Activated CD4-positive, alpha-beta T cell treated with anti-CD3 and anti-CD28 coated beads for 36 hours (primary cell): Measurements from ENCODE around the gene CEP78. TPM values are rescaled to one million over a fixed set of nuclear protein-coding genes. Genes with fewer than 3 reads are reported as not detected.
A peak's percentile ranks its signal among the peaks of the same experiment; 100 is the strongest.

Experiments
- ATAC-seq: fragments of 200-7000 bp; cut with Tn5 transposase; one replicate; pipeline ENCODE4 v1.10.0; 2021; ENCODE audit warnings: mild to moderate bottlenecking, moderate library complexity
- CTCF ChIA-PET: fragments of 350-600 bp; sonication (Branson Sonifier 250); formaldehyde crosslinking; loops from one replicate; lab custom pipeline; 2021; ENCODE audit warnings: antibody characterized with exemption; lab: Charles Lee
- POLR2A ChIA-PET: fragments of 350-600 bp; sonication (Branson Sonifier 250); formaldehyde crosslinking; loops from one replicate; lab custom pipeline; 2021; ENCODE audit warnings: antibody characterized with exemption, inconsistent platforms; lab: Charles Lee
- DNase-seq: peaks from one replicate; pipeline ENCODE4 v3.0.0-alpha.2; 2020
- H3K27ac Mint-ChIP-seq: one replicate; pipeline ENCODE4 v1.8.0; 2021; ENCODE audit warnings: mixed read lengths
- H3K27me3 Mint-ChIP-seq: one replicate; pipeline ENCODE4 v1.8.0; 2021; ENCODE audit warnings: mixed read lengths
- H3K36me3 Mint-ChIP-seq: one replicate; pipeline ENCODE4 v1.8.0; 2021; ENCODE audit warnings: low read depth, mixed read lengths
- H3K4me1 Mint-ChIP-seq: one replicate; pipeline ENCODE4 v1.8.0; 2021; ENCODE audit warnings: mixed read lengths
- H3K4me3 Mint-ChIP-seq: one replicate; pipeline ENCODE4 v1.8.0; 2021; ENCODE audit warnings: mild to moderate bottlenecking, moderate library complexity, mixed read lengths
- H3K9me3 Mint-ChIP-seq: one replicate; pipeline ENCODE4 v1.8.0; 2021; ENCODE audit warnings: low read depth, mixed read lengths
- intact Hi-C, 2 experiments: fragments of 100-400 bp; cut with DNase I in 1 of 2; cut with micrococcal nuclease in 1 of 2; formaldehyde crosslinking; loops; one replicate each; pipeline versions ENCODE4 v1.14.2 to v1.15.1; 2022 to 2024; cut with DNase I, micrococcal nuclease
- total RNA-seq, 2 experiments: library from RNA; stranded (reverse); gene quantifications; one replicate each; pipeline ENCODE4 v1.2.3, GENCODE V29; 2021

The CEP78 gene
- total RNA-seq, 2 experiments from 2014 or later = 35.0 to 39.2 TPM

GRCh38 chr9:78286125-78286524 is 50.2 kb downstream of the CEP78 start:
- Mint-ChIP-seq H3K27me3 (no peaks in the 10 kb centered on the region), H3K36me3 (no peaks in the 10 kb centered on the region), H3K4me3 (no peak overlapping the region), H3K27ac (no peak overlapping the region), H3K9me3 (peaks cover 2% of the 10 kb centered on the region), H3K4me1 (no peaks in the 10 kb centered on the region)
- ATAC-seq (no peak), DNase-seq (no peak)
- ChIA-PET CTCF (interaction anchor here (1.2 kb wide), 1 partner anchor 8 kb away, joined by 3 read pairs; no protein-coding TSS in a partner anchor), POLR2A (no interaction called here)
- intact Hi-C loops = no loop called here

GRCh38 chr9:78286946-78287388 is 51.1 kb downstream of the CEP78 start:
- no peak for DNase-seq
- Mint-ChIP-seq H3K4me1 (no peaks in the 10 kb centered on the region), H3K27me3 (no peaks in the 10 kb centered on the region), H3K36me3 (no peaks in the 10 kb centered on the region), H3K27ac (no peak overlapping the region), H3K9me3 (peaks cover 2% of the 10 kb centered on the region), H3K4me3 (no peak overlapping the region)
- ChIA-PET CTCF (no interaction called here), POLR2A (no interaction called here)
- intact Hi-C loops = no loop called here
- no peak for ATAC-seq

GRCh38 chr9:78288214-78288892 is 52.5 kb downstream of the CEP78 start:
- ATAC-seq = no peak
- intact Hi-C loops = no loop called here
- no peaks in the 10 kb centered on the region for H3K36me3 Mint-ChIP-seq
- CTCF ChIA-PET = interaction anchor here (0.6 to 0.8 kb wide), 3 partner anchors 8 to 14 kb away, joined by 3 read pairs; partner anchors contain the start of gene PSAT1
- POLR2A ChIA-PET = no interaction called here
- H3K27me3 Mint-ChIP-seq = no peaks in the 10 kb centered on the region
- H3K27ac Mint-ChIP-seq = no peak overlapping the region
- peaks cover 8% of the 10 kb centered on the region for H3K4me1 Mint-ChIP-seq
- no peak overlapping the region for H3K4me3 Mint-ChIP-seq
- no peak for DNase-seq
- peaks cover 2% of the 10 kb centered on the region for H3K9me3 Mint-ChIP-seq

- Mint-ChIP-seq H3K4me1 (peaks cover 10% of the 10 kb centered on the region), H3K27me3 (no peaks in the 10 kb centered on the region), H3K9me3 (no peaks in the 10 kb centered on the region), H3K36me3 (no peaks in the 10 kb centered on the region), H3K4me3 (no peak overlapping the region), H3K27ac (no peak overlapping the region)
- ATAC-seq (no peak), DNase-seq (no peak)
- intact Hi-C loops = no loop called here
- ChIA-PET POLR2A (no interaction called here), CTCF (interaction anchor here (0.9 kb wide), 1 partner anchor 31 kb away, joined by 3 read pairs; no protein-coding TSS in a partner anchor)
Measured at GRCh38 chr9:78289474-78289873, 53.6 kb downstream of the CEP78 start.

GRCh38 chr9:78291240-78291925 is 55.5 kb downstream of the CEP78 start:
- POLR2A ChIA-PET = no interaction called here
- Mint-ChIP-seq H3K27ac (no peak overlapping the region), H3K4me1 (peaks cover 19% of the 10 kb centered on the region), H3K36me3 (no peaks in the 10 kb centered on the region), H3K27me3 (no peaks in the 10 kb centered on the region), H3K9me3 (no peaks in the 10 kb centered on the region), H3K4me3 (no peak overlapping the region)
- intact Hi-C loops = loop anchor here in 1 of 2 experiments (10.0 kb wide), 1 partner anchor 817 kb away; no protein-coding TSS in a partner anchor
- no peak for ATAC-seq
- CTCF ChIA-PET = no interaction called here
- DNase-seq = no peak

- Mint-ChIP-seq H3K27ac (no peak overlapping the region), H3K9me3 (no peaks in the 10 kb centered on the region), H3K27me3 (no peaks in the 10 kb centered on the region), H3K4me1 (peaks cover 22% of the 10 kb centered on the region), H3K36me3 (no peaks in the 10 kb centered on the region), H3K4me3 (no peak overlapping the region)
- intact Hi-C loops = loop anchor here in 1 of 2 experiments (10.0 kb wide), 1 partner anchor 817 kb away; no protein-coding TSS in a partner anchor
- ATAC-seq (no peak), DNase-seq (no peak)
- ChIA-PET CTCF (interaction anchor here (1.3 kb wide), 1 partner anchor 29 kb away, joined by 5 read pairs; no protein-coding TSS in a partner anchor), POLR2A (no interaction called here)
Measured at GRCh38 chr9:78292026-78292425, 56.2 kb downstream of the CEP78 start.

GRCh38 chr9:78292716-78293497 is 57.0 kb downstream of the CEP78 start:
- peaks cover 5% of the 10 kb centered on the region for H3K36me3 Mint-ChIP-seq

GRCh38 chr9:78294290-78295176 is 58.7 kb downstream of the CEP78 start:
- CTCF ChIA-PET = interaction anchor here (0.6 to 1.4 kb wide), 4 partner anchors 9 to 47 kb away, joined by 3 read pairs; no protein-coding TSS in a partner anchor
- Mint-ChIP-seq H3K27ac (no peak overlapping the region), H3K4me1 (peaks cover 22% of the 10 kb centered on the region), H3K27me3 (no peaks in the 10 kb centered on the region), H3K4me3 (no peak overlapping the region), H3K9me3 (no peaks in the 10 kb centered on the region), H3K36me3 (peaks cover 15% of the 10 kb centered on the region)
- no peak for ATAC-seq
- POLR2A ChIA-PET = no interaction called here
- no peak for DNase-seq
- intact Hi-C loops = loop anchor here (5.0 to 10.0 kb wide), 4 partner anchors 262 to 1278 kb away; partner anchors contain the start of genes GNAQ (in 1 of the 2), TLE4 (in 1 of the 2) and VPS13A (in 1 of the 2)

More at GRCh38 chr9:78292716-78293497, 57.0 kb downstream of the CEP78 start:
- CTCF ChIA-PET = interaction anchor here (0.7 to 1.4 kb wide), 3 partner anchors 12 to 53 kb away, joined by 3 to 5 read pairs (median 4); no protein-coding TSS in a partner anchor
- Mint-ChIP-seq H3K4me1 (peaks cover 22% of the 10 kb centered on the region), H3K4me3 (peak overlapping the region; percentile 0), H3K9me3 (no peaks in the 10 kb centered on the region), H3K27ac (peak overlapping the region; percentile 49), H3K27me3 (no peaks in the 10 kb centered on the region)
- POLR2A ChIA-PET = interaction anchor here (0.7 kb wide), 1 partner anchor 57 kb away, joined by 5 read pairs; no protein-coding TSS in a partner anchor
- ATAC-seq = no peak
- DNase-seq = peak; percentile 49
- intact Hi-C loops = loop anchor here in 1 of 2 experiments (10.0 kb wide), 1 partner anchor 818 kb away; no protein-coding TSS in a partner anchor

- no peaks in the 10 kb centered on the region for H3K9me3 Mint-ChIP-seq
- intact Hi-C loops = loop anchor here (5.0 to 10.0 kb wide), 4 partner anchors 263 to 1277 kb away; partner anchors contain the start of genes GNAQ (in 1 of the 2), TLE4 (in 1 of the 2) and VPS13A (in 1 of the 2)
- no peaks in the 10 kb centered on the region for H3K27me3 Mint-ChIP-seq
- H3K36me3 Mint-ChIP-seq = peaks cover 21% of the 10 kb centered on the region
- ChIA-PET POLR2A (no interaction called here), CTCF (no interaction called here)
- H3K4me1 Mint-ChIP-seq = peaks cover 27% of the 10 kb centered on the region
- H3K27ac Mint-ChIP-seq = no peak overlapping the region
- no peak overlapping the region for H3K4me3 Mint-ChIP-seq
- DNase-seq = no peak
- no peak for ATAC-seq
Measured at GRCh38 chr9:78295177-78295575, 59.3 kb downstream of the CEP78 start.

- H3K27ac Mint-ChIP-seq = peak overlapping the region; percentile 97
- H3K9me3 Mint-ChIP-seq = no peaks in the 10 kb centered on the region
- H3K4me1 Mint-ChIP-seq = peaks cover 29% of the 10 kb centered on the region
- peaks cover 24% of the 10 kb centered on the region for H3K36me3 Mint-ChIP-seq
- POLR2A ChIA-PET = interaction anchor here (1.2 kb wide), 1 partner anchor 59 kb away, joined by 3 read pairs; no protein-coding TSS in a partner anchor
- DNase-seq (no peak), ATAC-seq (no peak)
- no peaks in the 10 kb centered on the region for H3K27me3 Mint-ChIP-seq
- H3K4me3 Mint-ChIP-seq = peak overlapping the region; percentile 91
- CTCF ChIA-PET = interaction anchor here (0.6 kb wide), 1 partner anchor 36 kb away, joined by 3 read pairs; no protein-coding TSS in a partner anchor
- intact Hi-C loops = loop anchor here (1.0 to 10.0 kb wide), 10 partner anchors 34 to 1277 kb away; partner anchors contain the start of genes CEP78 (in 2 of the 2), GNAQ (in 2 of the 2), TLE4 (in 2 of the 2) and VPS13A (in 2 of the 2)
Measured at GRCh38 chr9:78295731-78296130, 59.9 kb downstream of the CEP78 start.
